ENCODE results near the gene PRKCE.

GRCh38 chr2:45647986-45648520 is 3.4 kb upstream of the PRKCE start:
- TF ChIP-seq CTCF (IDR thresholded peaks at IDR 0.05) (no peak), POLR2A (IDR thresholded peaks at IDR 0.05) (no peak)
